ENCODE measurements around the gene CRHR2. TPM values are rescaled to one million over a fixed set of nuclear protein-coding genes. Genes with fewer than 3 reads are reported as not detected.

Gene CRHR2
- total and polyA plus RNA-seq, 2 of the 13 experiments (the other 11 are each of a cell fraction or from before 2014, with no cell fraction given): not detected

DNA sequence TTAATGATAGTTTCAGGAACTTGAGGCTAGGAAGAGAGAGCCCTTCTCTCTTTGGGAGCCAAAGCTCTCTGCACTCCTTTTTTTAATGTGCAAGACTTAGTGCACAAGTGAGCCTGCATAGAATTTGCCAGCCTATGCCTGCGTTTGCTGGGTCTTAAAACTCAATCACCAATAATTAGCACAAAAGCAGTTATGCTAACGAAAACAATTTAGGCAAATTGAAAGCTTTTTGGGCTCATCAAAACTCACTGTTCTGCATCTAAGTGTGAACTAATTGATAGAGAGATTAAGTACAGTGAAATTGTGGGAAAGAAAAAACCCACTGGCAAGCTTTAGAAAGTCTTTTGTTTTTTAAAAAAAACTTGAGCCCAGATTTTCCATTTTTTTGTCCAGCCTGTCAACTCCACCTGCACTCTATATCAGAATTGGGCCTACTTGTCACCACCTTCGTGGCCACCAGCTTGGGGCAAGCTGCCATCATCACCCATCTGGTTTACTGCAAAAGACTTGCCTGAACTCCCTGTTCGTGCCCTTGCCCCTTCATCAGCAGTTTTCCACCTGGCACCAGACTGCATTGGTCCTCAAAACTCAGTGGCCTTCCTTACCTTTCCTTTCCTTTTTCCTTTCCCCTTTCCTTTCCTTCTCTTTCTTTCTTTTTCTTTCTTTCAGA lies 37.8 kb downstream of the CRHR2 start:
- Histone ChIP-seq H2AFZ (ENCODE audit: low read length) (no peak overlapping the region), H3K9me3 (ENCODE audit: low read length) (no peaks in the 10 kb centered on the region), H3K36me3 (replicated peaks in 1 of 2; ENCODE audit: control insufficient read depth in 1 of 2, insufficient read depth in 2 of 2, low read length in 2 of 2) (no peaks in the 10 kb centered on the region), H3K4me1 (ENCODE audit: insufficient read depth, low read length) (no peaks in the 10 kb centered on the region), H3K27me3 (ENCODE audit: control insufficient read depth in 1 of 2, insufficient read depth in 2 of 2, low read length in 2 of 2) (0 out of 5 replicates have a peak, but pooled peaks cover 0 to under 1% of the 10 kb centered on the region in 2 experiments), H3K4me3 (replicated peaks in 1 of 3; ENCODE audit: insufficient read depth in 1 of 3, low read depth in 2 of 3, low read length in 3 of 3) (no peak overlapping the region), H3K9ac (ENCODE audit: insufficient read depth, low read depth, low read length) (no peak overlapping the region), H4K20me1 (ENCODE audit: insufficient read depth, low read length) (no peaks in the 10 kb centered on the region), H3K27ac (ENCODE audit: extremely low read length, insufficient read depth, low read length) (no peak overlapping the region), H3K79me2 (ENCODE audit: insufficient read depth, low read length) (no peaks in the 10 kb centered on the region), H3K4me2 (ENCODE audit: low read depth, low read length) (no peak overlapping the region)
- TF ChIP-seq FOXO1 (CRISPR knock-in tag; IDR thresholded peaks at IDR 0.05): no peak
- TF ChIP-seq CENPT (CRISPR knock-in tag; IDR thresholded peaks at IDR 0.05; ENCODE audit: low read depth): no peak
- no peak for TF ChIP-seq YEATS2 (CRISPR knock-in tag; IDR thresholded peaks at IDR 0.05; ENCODE audit: borderline replicate concordance)
- no peak for TF ChIP-seq ZKSCAN5 (CRISPR knock-in tag; IDR thresholded peaks at IDR 0.05)
- TF ChIP-seq ZNF30 (CRISPR knock-in tag; IDR thresholded peaks at IDR 0.05): no peak
- TF ChIP-seq ISX (CRISPR knock-in tag; conservative IDR thresholded peaks at IDR 0.05): no peak
- TF ChIP-seq, protein P1, sequence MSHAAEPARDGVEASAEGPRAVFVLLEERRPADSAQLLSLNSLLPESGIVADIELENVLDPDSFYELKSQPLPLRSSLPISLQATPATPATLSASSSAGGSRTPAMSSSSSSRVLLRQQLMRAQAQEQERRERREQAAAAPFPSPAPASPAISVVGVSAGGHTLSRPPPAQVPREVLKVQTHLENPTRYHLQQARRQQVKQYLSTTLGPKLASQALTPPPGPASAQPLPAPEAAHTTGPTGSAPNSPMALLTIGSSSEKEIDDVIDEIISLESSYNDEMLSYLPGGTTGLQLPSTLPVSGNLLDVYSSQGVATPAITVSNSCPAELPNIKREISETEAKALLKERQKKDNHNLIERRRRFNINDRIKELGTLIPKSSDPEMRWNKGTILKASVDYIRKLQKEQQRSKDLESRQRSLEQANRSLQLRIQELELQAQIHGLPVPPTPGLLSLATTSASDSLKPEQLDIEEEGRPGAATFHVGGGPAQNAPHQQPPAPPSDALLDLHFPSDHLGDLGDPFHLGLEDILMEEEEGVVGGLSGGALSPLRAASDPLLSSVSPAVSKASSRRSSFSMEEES (CRISPR knock-in tag; IDR thresholded peaks at IDR 0.05): no peak
- no peak for TF ChIP-seq RARA (CRISPR knock-in tag; IDR thresholded peaks at IDR 0.05)
- no peak for TF ChIP-seq RNF2 (conservative IDR thresholded peaks at IDR 0.05; ENCODE audit: low read depth)
- TF ChIP-seq, protein P2, sequence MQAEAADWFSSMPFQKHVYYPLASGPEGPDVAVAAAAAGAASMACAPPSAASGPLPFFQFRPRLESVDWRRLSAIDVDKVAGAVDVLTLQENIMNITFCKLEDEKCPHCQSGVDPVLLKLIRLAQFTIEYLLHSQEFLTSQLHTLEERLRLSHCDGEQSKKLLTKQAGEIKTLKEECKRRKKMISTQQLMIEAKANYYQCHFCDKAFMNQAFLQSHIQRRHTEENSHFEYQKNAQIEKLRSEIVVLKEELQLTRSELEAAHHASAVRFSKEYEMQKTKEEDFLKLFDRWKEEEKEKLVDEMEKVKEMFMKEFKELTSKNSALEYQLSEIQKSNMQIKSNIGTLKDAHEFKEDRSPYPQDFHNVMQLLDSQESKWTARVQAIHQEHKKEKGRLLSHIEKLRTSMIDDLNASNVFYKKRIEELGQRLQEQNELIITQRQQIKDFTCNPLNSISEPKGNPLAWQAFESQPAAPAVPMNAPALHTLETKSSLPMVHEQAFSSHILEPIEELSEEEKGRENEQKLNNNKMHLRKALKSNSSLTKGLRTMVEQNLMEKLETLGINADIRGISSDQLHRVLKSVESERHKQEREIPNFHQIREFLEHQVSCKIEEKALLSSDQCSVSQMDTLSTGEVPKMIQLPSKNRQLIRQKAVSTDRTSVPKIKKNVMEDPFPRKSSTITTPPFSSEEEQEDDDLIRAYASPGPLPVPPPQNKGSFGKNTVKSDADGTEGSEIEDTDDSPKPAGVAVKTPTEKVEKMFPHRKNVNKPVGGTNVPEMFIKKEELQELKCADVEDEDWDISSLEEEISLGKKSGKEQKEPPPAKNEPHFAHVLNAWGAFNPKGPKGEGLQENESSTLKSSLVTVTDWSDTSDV (CRISPR knock-in tag; IDR thresholded peaks at IDR 0.05): no peak
- no peak for TF ChIP-seq NR2F2 (IDR thresholded peaks at IDR 0.05; ENCODE audit: borderline replicate concordance, low read depth)
- no peak for TF ChIP-seq ZMYM3 (CRISPR knock-in tag; IDR thresholded peaks at IDR 0.05)
- no peak for TF ChIP-seq ETV5 (CRISPR knock-in tag; IDR thresholded peaks at IDR 0.05; ENCODE audit: borderline replicate concordance)
- intact Hi-C loops (cut with micrococcal nuclease; ENCODE audit: unreplicated experiment): no loop called here
- POLR2A ChIA-PET: interaction anchor here (0.6 kb wide), 1 partner anchor 9 kb away, joined by 3 read pairs; no protein-coding TSS in a partner anchor
- DNase-seq (ENCODE audit: low spot score): no peak
- no peak for ATAC-seq
- BruUV-seq (replicated peaks): no TSS peak
- no peak for FAIRE-seq
- in situ Hi-C loops (cut with HindIII; ENCODE audit: extremely low pct_ligation_motif_present, low pct_unique_long_range_greater_than_20kb): no loop called here
- whole genome bisulfite sequencing (ENCODE audit: low lambda C conversion rate): 91% methylated on average over 4 of the region's 4 CpGs
- CTCF ChIA-PET (ENCODE audit: low intra/inter-chr PET ratio, low total read pairs): no interaction called here
